Liver (tissue), 9 donors: ENCODE measurements around the gene RHEB. TPM values are rescaled to one million over a fixed set of nuclear protein-coding genes. Genes with fewer than 3 reads are reported as not detected.

Experiments used
- DNase-seq: peaks from one replicate; pipeline ENCODE4 v3.0.0-alpha.2; 2017; ENCODE audit warnings: low spot score
- H3K27ac ChIP-seq, 2 donors: one replicate each; pipeline ENCODE4 v1.7.0; 2013; ENCODE audit warnings: inconsistent platforms in 2 of 2, low read length in 2 of 2, control low read depth in 1 of 2, low read depth in 1 of 2, mild to moderate bottlenecking in 1 of 2
- H3K27me3 ChIP-seq, 4 donors: one replicate each; pipeline versions ENCODE4 v1.6.1 to v1.7.0; 2013; ENCODE audit warnings: low read length in 3 of 4, inconsistent platforms in 1 of 4, mild to moderate bottlenecking in 1 of 4, moderate library complexity in 1 of 4; ENCODE audit not compliant: control insufficient read depth in 4 of 4, insufficient read depth in 4 of 4
- H3K36me3 ChIP-seq, 4 donors: one replicate each; pipeline versions ENCODE4 v1.6.1 to v1.7.0; 2013; ENCODE audit warnings: low read length in 3 of 4, mild to moderate bottlenecking in 3 of 4, low read depth in 1 of 4, moderate library complexity in 1 of 4; ENCODE audit not compliant: control insufficient read depth in 4 of 4, insufficient read depth in 3 of 4
- H3K4me1 ChIP-seq, 4 donors: one replicate each; pipeline versions ENCODE4 v1.6.1 to v1.7.0; 2013; ENCODE audit warnings: low read length in 3 of 4, mild to moderate bottlenecking in 3 of 4, moderate library complexity in 1 of 4; ENCODE audit not compliant: control insufficient read depth in 4 of 4, insufficient read depth in 4 of 4
- H3K4me3 ChIP-seq, 3 donors: one replicate each; pipeline versions ENCODE4 v1.6.1 to v1.7.0; 2013; ENCODE audit warnings: low read length in 3 of 3, control low read depth in 1 of 3, low read depth in 1 of 3, mild to moderate bottlenecking in 1 of 3
- H3K9ac ChIP-seq, 2 donors: one replicate each; pipeline ENCODE4 v1.7.0; 2013; ENCODE audit warnings: low read length in 2 of 2, mild to moderate bottlenecking in 2 of 2, moderate library complexity in 2 of 2, control low read depth in 1 of 2, low read depth in 1 of 2
- H3K9me3 ChIP-seq, 4 donors: one replicate each; pipeline versions ENCODE4 v1.6.1 to v1.7.0; 2013; ENCODE audit warnings: low read length in 3 of 4; ENCODE audit not compliant: control insufficient read depth in 4 of 4
- EGR1 ChIP-seq, 2 donors: IDR thresholded peaks; 2 replicates each; pipeline ENCODE4 v1.6.1; 2016 to 2018; ENCODE audit warnings: antibody characterized with exemption in 2 of 2, low read depth in 2 of 2
- FOXA1 ChIP-seq: IDR thresholded peaks from 2 replicates; pipeline ENCODE4 v1.6.1; 2016; ENCODE audit warnings: antibody characterized with exemption
- GABPA ChIP-seq, 2 donors: IDR thresholded peaks in 1 of 2; conservative IDR thresholded peaks in 1 of 2; 2 replicates each; pipeline ENCODE4 v1.6.1; 2016; ENCODE audit warnings: antibody characterized with exemption in 2 of 2, mild to moderate bottlenecking in 1 of 2, moderate library complexity in 1 of 2
- HNF4A ChIP-seq, 2 donors: conservative IDR thresholded peaks; 2 replicates each; pipeline ENCODE4 v1.6.1; 2016; ENCODE audit warnings: antibody characterized with exemption in 2 of 2, mild to moderate bottlenecking in 2 of 2
- HNF4G ChIP-seq: IDR thresholded peaks from 2 replicates; pipeline ENCODE4 v1.6.1; 2016; ENCODE audit warnings: antibody characterized with exemption
- JUND ChIP-seq, 2 donors: IDR thresholded peaks; 2 replicates each; pipeline ENCODE4 v1.6.1; 2016; ENCODE audit warnings: antibody characterized with exemption in 2 of 2
- RAD21 ChIP-seq, 2 donors: IDR thresholded peaks; 2 replicates each; pipeline ENCODE4 v1.6.1; 2016; ENCODE audit warnings: antibody characterized with exemption in 2 of 2, mild to moderate bottlenecking in 2 of 2
- RXRA ChIP-seq, 2 donors: IDR thresholded peaks; 2 replicates each; pipeline ENCODE4 v1.6.1; 2017 to 2018; ENCODE audit warnings: antibody characterized with exemption in 2 of 2, mild to moderate bottlenecking in 1 of 2
- YY1 ChIP-seq: IDR thresholded peaks from 2 replicates; pipeline ENCODE4 v1.6.1; 2016; ENCODE audit warnings: antibody characterized with exemption, mild to moderate bottlenecking
- WGBS: extraction: QIAGEN DNeasy Blood & Tissue Kit; methylation state at CpG from one replicate; pipeline ENCODE4 v1.1.7; 2013; 5-methylcytosine and 5-hydroxymethylcytosine counted together
- polyA plus RNA-seq, 2 donors: library from polyadenylated mRNA; stranded (reverse) in 1 of 2; unstranded in 1 of 2; fragments of 200-250 nt in 1 of 2; fragments of >200 nt in 1 of 2; fragmentation: Nextera tagmentation in 1 of 2; extraction: Ambion mirVana in 1 of 2; gene quantifications; one replicate each; pipeline versions ENCODE4 v1.2.1 to v1.2.3, GENCODE V29; 2013 to 2015
- total RNA-seq, 2 donors: library from RNA; depleted of rRNA; stranded (reverse); fragments of >200 nt; gene quantifications; one replicate each; pipeline ENCODE4 v1.2.3, GENCODE V29; 2014
- TF ChIP-seq, protein P1 (sequence below): IDR thresholded peaks from 2 replicates; pipeline ENCODE4 v1.6.1; 2016; ENCODE audit warnings: antibody characterized with exemption
- TF ChIP-seq, protein P2 (sequence below): IDR thresholded peaks from 2 replicates; pipeline ENCODE4 v1.6.1; 2016; ENCODE audit warnings: antibody characterized with exemption, mild to moderate bottlenecking
- TF ChIP-seq, protein P3 (sequence below): fragments of 150-350 bp; IDR thresholded peaks from 2 replicates; pipeline ENCODE4 v1.5.1; 2017; ENCODE audit warnings: improper control_type of control experiment, low read depth, low read length; ENCODE audit not compliant: missing input control
- TF ChIP-seq, protein P4 (sequence below): IDR thresholded peaks from 2 replicates; pipeline ENCODE4 v1.6.1; 2016; ENCODE audit warnings: antibody characterized with exemption
- donor health status: healthy.
- donor health status: healthy.
- donor health status: healthy.
- donor health status: healthy.
- donor health status: healthy.

Gene RHEB
- total and polyA plus RNA-seq, 4 donors, result 29.5 to 59.0 (median 36.5) TPM

DNA sequence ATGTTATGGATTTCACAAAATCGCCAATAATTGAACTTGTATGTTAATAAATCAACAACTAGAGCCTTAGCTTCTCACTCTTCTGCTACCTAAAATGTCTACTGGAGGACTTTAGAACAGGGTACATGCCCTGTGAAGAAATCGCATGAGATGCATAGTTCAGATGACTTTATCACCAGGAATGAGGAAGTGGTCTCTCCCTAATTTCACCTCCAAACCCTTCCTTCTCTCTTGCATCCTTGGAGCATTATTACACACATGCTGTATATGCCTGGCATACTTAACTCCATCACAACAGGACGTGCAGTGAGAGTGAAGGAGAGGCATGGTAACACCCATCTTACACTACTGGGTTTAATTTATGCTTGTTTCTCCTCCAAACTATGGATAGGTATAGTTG is 27.8 kb downstream of the RHEB start:
- Histone ChIP-seq H3K4me3 (no peak overlapping the region), H3K27me3 (no peaks in the 10 kb centered on the region), H3K36me3 (peaks cover 3 to 20% (median 13%) of the 10 kb centered on the region in 4 donors), H3K4me1 (peaks cover 19 to 35% (median 32%) of the 10 kb centered on the region in 4 donors), H3K9me3 (no peaks in the 10 kb centered on the region), H3K9ac (no peak overlapping the region), H3K27ac (no peak overlapping the region)
- 91% methylated on average over 3 of the region's 3 CpGs for WGBS
- TF ChIP-seq HNF4A (conservative IDR thresholded peaks at IDR 0.05) (peak; percentile 79 to 83), JUND (IDR thresholded peaks at IDR 0.05) (peak in 1 of 2 donors; percentile 23)
- TF ChIP-seq, protein P1, sequence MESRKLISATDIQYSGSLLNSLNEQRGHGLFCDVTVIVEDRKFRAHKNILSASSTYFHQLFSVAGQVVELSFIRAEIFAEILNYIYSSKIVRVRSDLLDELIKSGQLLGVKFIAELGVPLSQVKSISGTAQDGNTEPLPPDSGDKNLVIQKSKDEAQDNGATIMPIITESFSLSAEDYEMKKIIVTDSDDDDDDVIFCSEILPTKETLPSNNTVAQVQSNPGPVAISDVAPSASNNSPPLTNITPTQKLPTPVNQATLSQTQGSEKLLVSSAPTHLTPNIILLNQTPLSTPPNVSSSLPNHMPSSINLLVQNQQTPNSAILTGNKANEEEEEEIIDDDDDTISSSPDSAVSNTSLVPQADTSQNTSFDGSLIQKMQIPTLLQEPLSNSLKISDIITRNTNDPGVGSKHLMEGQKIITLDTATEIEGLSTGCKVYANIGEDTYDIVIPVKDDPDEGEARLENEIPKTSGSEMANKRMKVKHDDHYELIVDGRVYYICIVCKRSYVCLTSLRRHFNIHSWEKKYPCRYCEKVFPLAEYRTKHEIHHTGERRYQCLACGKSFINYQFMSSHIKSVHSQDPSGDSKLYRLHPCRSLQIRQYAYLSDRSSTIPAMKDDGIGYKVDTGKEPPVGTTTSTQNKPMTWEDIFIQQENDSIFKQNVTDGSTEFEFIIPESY, result no peak
- no peak for DNase-seq

DNA sequence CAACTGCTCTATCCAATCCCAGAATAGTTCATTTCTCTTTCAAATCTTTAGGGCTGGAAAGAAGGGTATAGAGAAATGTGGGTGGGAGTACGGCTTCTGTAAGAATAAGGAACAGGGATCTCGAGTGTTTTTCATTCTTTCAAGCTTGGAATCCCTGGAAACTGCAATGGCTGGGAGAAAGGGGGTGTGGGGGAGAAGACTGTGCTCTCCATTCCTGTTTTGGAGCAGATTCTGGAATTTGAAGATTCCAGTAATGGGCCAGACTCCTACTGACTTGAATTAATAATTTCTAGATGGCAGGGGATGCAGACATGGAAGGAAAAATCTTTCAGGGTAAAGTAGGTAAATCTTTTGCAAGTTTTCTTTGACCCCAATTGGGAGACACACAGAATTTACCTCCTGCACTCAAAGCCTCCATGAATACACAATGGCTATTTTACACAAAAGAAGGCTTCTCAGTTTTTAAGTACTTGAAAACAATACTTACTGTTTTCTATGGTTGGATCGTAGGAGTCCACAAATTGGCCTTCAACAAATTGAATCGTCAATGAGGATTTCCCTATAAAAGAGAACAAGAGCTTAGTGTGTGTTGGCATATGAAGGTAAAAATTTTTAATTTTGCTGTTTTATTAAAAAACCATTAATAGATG is 29.1 kb downstream of the RHEB start:
- peaks cover 13 to 26% (median 25%) of the 10 kb centered on the region in 4 donors for H3K4me1 ChIP-seq

DNA sequence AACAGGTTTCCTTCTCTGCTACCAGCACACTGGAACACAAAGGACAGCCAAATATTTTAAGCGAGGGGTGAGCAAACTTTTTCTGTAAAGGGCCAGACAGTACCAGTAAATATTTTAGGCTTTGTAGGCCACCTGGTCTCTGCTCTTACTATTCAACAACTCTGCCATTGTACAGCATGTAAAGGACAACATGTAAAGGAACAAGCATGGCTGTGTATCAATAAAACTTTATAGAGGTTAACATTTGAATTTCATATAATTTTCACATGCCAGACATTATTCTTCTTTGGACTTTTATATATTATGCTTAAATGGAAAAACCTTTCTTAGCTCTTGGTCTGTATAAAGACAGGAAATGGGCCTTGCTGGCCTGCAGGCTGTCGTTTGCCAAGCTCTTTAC is 30.2 kb downstream of the RHEB start:
- peaks cover 3 to 30% (median 24%) of the 10 kb centered on the region in 4 donors for H3K36me3 ChIP-seq
- no peak overlapping the region for H3K27ac ChIP-seq
- peaks cover 11 to 16% (median 16%) of the 10 kb centered on the region in 4 donors for H3K4me1 ChIP-seq
- no peak overlapping the region for H3K4me3 ChIP-seq
- TF ChIP-seq YY1 (no peak), RXRA (IDR thresholded peaks at IDR 0.05) (no peak), FOXA1 (no peak), HNF4G (no peak), HNF4A (conservative IDR thresholded peaks at IDR 0.05) (no peak), EGR1 (IDR thresholded peaks at IDR 0.05; ENCODE audit: low read depth in 2 of 2) (no peak), RAD21 (IDR thresholded peaks at IDR 0.05) (no peak)
- TF ChIP-seq, protein P2, sequence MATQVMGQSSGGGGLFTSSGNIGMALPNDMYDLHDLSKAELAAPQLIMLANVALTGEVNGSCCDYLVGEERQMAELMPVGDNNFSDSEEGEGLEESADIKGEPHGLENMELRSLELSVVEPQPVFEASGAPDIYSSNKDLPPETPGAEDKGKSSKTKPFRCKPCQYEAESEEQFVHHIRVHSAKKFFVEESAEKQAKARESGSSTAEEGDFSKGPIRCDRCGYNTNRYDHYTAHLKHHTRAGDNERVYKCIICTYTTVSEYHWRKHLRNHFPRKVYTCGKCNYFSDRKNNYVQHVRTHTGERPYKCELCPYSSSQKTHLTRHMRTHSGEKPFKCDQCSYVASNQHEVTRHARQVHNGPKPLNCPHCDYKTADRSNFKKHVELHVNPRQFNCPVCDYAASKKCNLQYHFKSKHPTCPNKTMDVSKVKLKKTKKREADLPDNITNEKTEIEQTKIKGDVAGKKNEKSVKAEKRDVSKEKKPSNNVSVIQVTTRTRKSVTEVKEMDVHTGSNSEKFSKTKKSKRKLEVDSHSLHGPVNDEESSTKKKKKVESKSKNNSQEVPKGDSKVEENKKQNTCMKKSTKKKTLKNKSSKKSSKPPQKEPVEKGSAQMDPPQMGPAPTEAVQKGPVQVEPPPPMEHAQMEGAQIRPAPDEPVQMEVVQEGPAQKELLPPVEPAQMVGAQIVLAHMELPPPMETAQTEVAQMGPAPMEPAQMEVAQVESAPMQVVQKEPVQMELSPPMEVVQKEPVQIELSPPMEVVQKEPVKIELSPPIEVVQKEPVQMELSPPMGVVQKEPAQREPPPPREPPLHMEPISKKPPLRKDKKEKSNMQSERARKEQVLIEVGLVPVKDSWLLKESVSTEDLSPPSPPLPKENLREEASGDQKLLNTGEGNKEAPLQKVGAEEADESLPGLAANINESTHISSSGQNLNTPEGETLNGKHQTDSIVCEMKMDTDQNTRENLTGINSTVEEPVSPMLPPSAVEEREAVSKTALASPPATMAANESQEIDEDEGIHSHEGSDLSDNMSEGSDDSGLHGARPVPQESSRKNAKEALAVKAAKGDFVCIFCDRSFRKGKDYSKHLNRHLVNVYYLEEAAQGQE, result no peak
- TF ChIP-seq, protein P3, sequence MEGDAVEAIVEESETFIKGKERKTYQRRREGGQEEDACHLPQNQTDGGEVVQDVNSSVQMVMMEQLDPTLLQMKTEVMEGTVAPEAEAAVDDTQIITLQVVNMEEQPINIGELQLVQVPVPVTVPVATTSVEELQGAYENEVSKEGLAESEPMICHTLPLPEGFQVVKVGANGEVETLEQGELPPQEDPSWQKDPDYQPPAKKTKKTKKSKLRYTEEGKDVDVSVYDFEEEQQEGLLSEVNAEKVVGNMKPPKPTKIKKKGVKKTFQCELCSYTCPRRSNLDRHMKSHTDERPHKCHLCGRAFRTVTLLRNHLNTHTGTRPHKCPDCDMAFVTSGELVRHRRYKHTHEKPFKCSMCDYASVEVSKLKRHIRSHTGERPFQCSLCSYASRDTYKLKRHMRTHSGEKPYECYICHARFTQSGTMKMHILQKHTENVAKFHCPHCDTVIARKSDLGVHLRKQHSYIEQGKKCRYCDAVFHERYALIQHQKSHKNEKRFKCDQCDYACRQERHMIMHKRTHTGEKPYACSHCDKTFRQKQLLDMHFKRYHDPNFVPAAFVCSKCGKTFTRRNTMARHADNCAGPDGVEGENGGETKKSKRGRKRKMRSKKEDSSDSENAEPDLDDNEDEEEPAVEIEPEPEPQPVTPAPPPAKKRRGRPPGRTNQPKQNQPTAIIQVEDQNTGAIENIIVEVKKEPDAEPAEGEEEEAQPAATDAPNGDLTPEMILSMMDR, result no peak
- no peaks in the 10 kb centered on the region for H3K27me3 ChIP-seq
- H3K9ac ChIP-seq, result no peak overlapping the region
- no peaks in the 10 kb centered on the region for H3K9me3 ChIP-seq
- 86% methylated on average over 2 of the region's 2 CpGs for WGBS
- no peak for DNase-seq

More for the DNA sequence above, 29.1 kb downstream of the RHEB start:
- H3K9me3 ChIP-seq, result no peaks in the 10 kb centered on the region
- H3K4me3 ChIP-seq, result no peak overlapping the region
- no peak for DNase-seq
- no peaks in the 10 kb centered on the region for H3K27me3 ChIP-seq
- peaks cover 3 to 28% (median 20%) of the 10 kb centered on the region in 4 donors for H3K36me3 ChIP-seq
- H3K27ac ChIP-seq, result no peak overlapping the region
- TF ChIP-seq, protein P2, result no peak
- TF ChIP-seq, protein P4, sequence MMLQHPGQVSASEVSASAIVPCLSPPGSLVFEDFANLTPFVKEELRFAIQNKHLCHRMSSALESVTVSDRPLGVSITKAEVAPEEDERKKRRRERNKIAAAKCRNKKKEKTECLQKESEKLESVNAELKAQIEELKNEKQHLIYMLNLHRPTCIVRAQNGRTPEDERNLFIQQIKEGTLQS, result no peak
- no peak for TF ChIP-seq GABPA (IDR thresholded peaks at IDR 0.05 in 1 of 2, conservative IDR thresholded peaks at IDR 0.05 in 1 of 2)
- TF ChIP-seq YY1, result no peak
- no peak for TF ChIP-seq FOXA1
- no peak for TF ChIP-seq HNF4A (conservative IDR thresholded peaks at IDR 0.05)
- no peak overlapping the region for H3K9ac ChIP-seq
- WGBS, result 90% methylated on average over 4 of the region's 4 CpGs
